IPS DF 6.9 (cell line): ENCODE data around the gene ATRNL1.

ENCODE experiments used
- DNase-seq: peaks from one replicate; pipeline ENCODE4 v3.0.0-alpha.2; 2013; ENCODE audit warnings: low read depth, low spot score
- H3K27ac ChIP-seq: one replicate; pipeline ENCODE4 v1.5.1; 2013; ENCODE audit warnings: low read length, control low read depth
- H3K27me3 ChIP-seq: 2 replicates; pipeline ENCODE4 v1.6.1; 2013; ENCODE audit warnings: mild to moderate bottlenecking, low read length; ENCODE audit not compliant: control insufficient read depth, insufficient read depth
- H3K36me3 ChIP-seq: 2 replicates; pipeline ENCODE4 v1.6.1; 2013; ENCODE audit warnings: low read length; ENCODE audit not compliant: control insufficient read depth, insufficient read depth
- H3K4me1 ChIP-seq: 2 replicates; pipeline ENCODE4 v1.6.1; 2013; ENCODE audit warnings: low read length; ENCODE audit not compliant: control insufficient read depth, insufficient read depth
- H3K4me3 ChIP-seq: 2 replicates; pipeline ENCODE4 v1.5.1; 2013; ENCODE audit warnings: mild to moderate bottlenecking, low read length
- H3K9me3 ChIP-seq: 2 replicates; pipeline ENCODE4 v1.6.1; 2013; ENCODE audit warnings: low read length, inconsistent platforms; ENCODE audit not compliant: control insufficient read depth, insufficient read depth
- WGBS: extraction: QIAGEN DNeasy Blood & Tissue Kit; methylation state at CpG from one replicate; pipeline ENCODE4 v1.1.7; 2013; ENCODE audit warnings: mixed read lengths, missing lambda C conversion rate; ENCODE audit not compliant: insufficient read length, insufficient coverage; 5-methylcytosine and 5-hydroxymethylcytosine counted together

The ATRNL1 gene

DNA sequence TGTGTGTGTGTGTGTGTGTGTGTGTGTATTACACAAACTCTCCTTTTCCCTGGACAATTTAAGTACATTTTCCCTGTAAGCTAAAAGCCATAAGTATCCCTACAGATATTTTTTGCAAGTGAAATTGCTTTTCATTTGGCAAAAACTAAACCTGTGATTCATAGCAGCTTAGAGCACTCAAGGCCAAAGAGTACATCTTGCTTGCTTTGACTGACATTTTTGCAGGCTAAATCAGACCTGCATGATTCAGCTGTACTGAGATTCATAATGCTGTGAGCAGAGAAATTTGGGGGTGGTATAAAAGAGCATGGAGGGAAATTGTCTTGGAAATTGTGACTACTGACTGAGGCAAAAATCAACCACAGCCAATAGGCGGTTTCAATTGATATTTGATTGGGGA, 679.4 kb downstream of the ATRNL1 start:
- no peaks in the 10 kb centered on the region for H3K27me3 ChIP-seq
- H3K4me1 ChIP-seq, result no peaks in the 10 kb centered on the region
- H3K27ac ChIP-seq, result no peak overlapping the region
- no peak for DNase-seq
- whole genome bisulfite sequencing, result no CpG with 5 or more reads among the region's 1 CpG
- H3K36me3 ChIP-seq, result no peaks in the 10 kb centered on the region
- no peak overlapping the region for H3K4me3 ChIP-seq
- H3K9me3 ChIP-seq, result no peaks in the 10 kb centered on the region

GRCh38 chr10:115773832-115774231, 680.7 kb downstream of the ATRNL1 start:
- Histone ChIP-seq H3K27ac (no peak overlapping the region), H3K27me3 (no peaks in the 10 kb centered on the region), H3K9me3 (no peaks in the 10 kb centered on the region), H3K4me3 (no peak overlapping the region), H3K4me1 (no peaks in the 10 kb centered on the region), H3K36me3 (no peaks in the 10 kb centered on the region)
- DNase-seq, result no peak
- WGBS, result no CpG with 5 or more reads among the region's 2 CpGs

DNA sequence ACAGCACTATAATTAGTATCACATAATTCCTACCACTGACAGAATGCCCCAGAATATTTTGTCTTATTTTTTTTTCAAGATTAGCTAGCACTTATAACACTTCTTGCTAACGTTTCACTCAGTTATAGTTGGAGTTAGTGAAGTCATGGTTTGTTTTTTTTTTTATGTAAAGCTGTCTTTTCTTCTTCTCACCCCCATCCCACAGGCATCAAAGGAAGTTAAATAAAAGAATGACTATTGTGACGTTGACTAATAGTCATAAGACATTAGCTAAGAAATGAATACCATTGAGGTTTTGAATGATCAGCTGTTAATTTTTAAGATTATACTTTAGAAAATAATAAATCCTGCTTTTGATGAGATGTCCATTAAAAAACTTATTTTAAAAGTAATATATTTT, 681.6 kb downstream of the ATRNL1 start:
- no CpG with 5 or more reads among the region's 2 CpGs for WGBS
- Histone ChIP-seq H3K4me1 (no peaks in the 10 kb centered on the region), H3K4me3 (no peak overlapping the region), H3K27me3 (no peaks in the 10 kb centered on the region), H3K9me3 (no peaks in the 10 kb centered on the region), H3K27ac (no peak overlapping the region), H3K36me3 (no peaks in the 10 kb centered on the region)
- no peak for DNase-seq

- no CpG with 5 or more reads among the region's 2 CpGs for WGBS
- Histone ChIP-seq H3K27ac (no peak overlapping the region), H3K27me3 (no peaks in the 10 kb centered on the region), H3K9me3 (no peaks in the 10 kb centered on the region), H3K4me1 (no peaks in the 10 kb centered on the region), H3K36me3 (no peaks in the 10 kb centered on the region), H3K4me3 (no peak overlapping the region)
- no peak for DNase-seq
Observed at GRCh38 chr10:115777646-115778045, 684.5 kb downstream of the ATRNL1 start.

- H3K4me1 ChIP-seq, result no peaks in the 10 kb centered on the region
- DNase-seq, result no peak
Observed at GRCh38 chr10:115790220-115790619, 697.1 kb downstream of the ATRNL1 start.

GRCh38 chr10:115795964-115796363, 702.8 kb downstream of the ATRNL1 start:
- H3K4me3 ChIP-seq, result no peak overlapping the region
- H3K9me3 ChIP-seq, result no peaks in the 10 kb centered on the region
- H3K4me1 ChIP-seq, result no peaks in the 10 kb centered on the region
- no peaks in the 10 kb centered on the region for H3K36me3 ChIP-seq
- no peak for DNase-seq
- H3K27ac ChIP-seq, result no peak overlapping the region
- no CpG with 5 or more reads among the region's 4 CpGs for WGBS
- H3K27me3 ChIP-seq, result no peaks in the 10 kb centered on the region; the same call in 1 of the 2 replicates

More at GRCh38 chr10:115790220-115790619, 697.1 kb downstream of the ATRNL1 start:
- Histone ChIP-seq H3K27ac (no peak overlapping the region), H3K27me3 (no peaks in the 10 kb centered on the region), H3K9me3 (no peaks in the 10 kb centered on the region), H3K36me3 (no peaks in the 10 kb centered on the region), H3K4me3 (no peak overlapping the region)
- no CpG with 5 or more reads among the region's 3 CpGs for WGBS

- no peak for DNase-seq
- no peak overlapping the region for H3K27ac ChIP-seq
- no peaks in the 10 kb centered on the region for H3K4me1 ChIP-seq
- H3K4me3 ChIP-seq, result no peak overlapping the region
- no peaks in the 10 kb centered on the region for H3K9me3 ChIP-seq
- no peaks in the 10 kb centered on the region for H3K36me3 ChIP-seq
- H3K27me3 ChIP-seq, result no peaks in the 10 kb centered on the region; the same call in 1 of the 2 replicates
Observed at GRCh38 chr10:115801457-115801856, 708.3 kb downstream of the ATRNL1 start.

DNA sequence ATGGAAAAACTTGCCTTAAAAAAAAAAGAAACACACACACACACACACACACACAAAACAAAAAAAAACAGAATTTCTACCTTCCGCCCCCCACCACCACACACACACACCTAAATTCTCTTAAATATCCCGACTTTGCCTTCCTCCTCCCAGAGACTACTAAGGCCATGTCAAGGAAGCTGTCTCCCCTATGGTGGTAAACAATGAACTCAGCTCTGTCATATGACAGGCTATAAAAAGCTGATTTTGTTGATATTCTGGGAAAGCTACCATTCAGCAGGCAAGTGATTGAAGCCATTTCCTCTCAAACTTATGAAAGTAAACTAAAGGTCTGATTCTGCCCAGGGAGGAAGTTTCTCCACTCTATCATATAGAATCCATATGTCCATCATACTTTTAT, 708.8 kb downstream of the ATRNL1 start:
- no peaks in the 10 kb centered on the region for H3K9me3 ChIP-seq
- DNase-seq, result no peak
- no CpG with 5 or more reads among the region's 2 CpGs for WGBS
- no peak overlapping the region for H3K4me3 ChIP-seq
- H3K4me1 ChIP-seq, result no peaks in the 10 kb centered on the region
- H3K36me3 ChIP-seq, result no peaks in the 10 kb centered on the region
- H3K27me3 ChIP-seq, result no peaks in the 10 kb centered on the region; the same call in 1 of the 2 replicates
- H3K27ac ChIP-seq, result no peak overlapping the region

GRCh38 chr10:115802911-115803310, 709.7 kb downstream of the ATRNL1 start:
- Histone ChIP-seq H3K27me3 (no peaks in the 10 kb centered on the region; the same call in 1 of the 2 replicates), H3K4me1 (no peaks in the 10 kb centered on the region), H3K9me3 (no peaks in the 10 kb centered on the region), H3K4me3 (no peak overlapping the region), H3K36me3 (no peaks in the 10 kb centered on the region), H3K27ac (no peak overlapping the region)
- DNase-seq, result no peak

DNA sequence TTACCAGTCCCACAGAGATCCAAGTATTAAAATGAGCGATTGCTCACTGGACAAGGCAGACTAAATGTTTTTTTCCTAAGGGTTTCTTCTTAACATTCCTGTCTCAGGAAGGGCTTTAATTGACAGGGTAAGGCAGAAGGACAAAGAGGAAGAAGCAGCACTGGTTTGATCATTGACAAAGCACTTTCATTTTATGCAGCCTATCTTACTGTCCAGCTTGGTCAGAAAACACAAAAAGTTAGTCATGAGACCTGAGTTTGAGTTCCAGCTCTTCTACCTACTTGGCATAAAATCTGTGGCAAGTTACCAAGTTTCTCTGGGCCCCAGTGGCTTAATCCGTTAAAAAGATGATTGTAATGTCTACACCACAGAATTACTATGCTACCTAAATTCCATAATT, 721.4 kb downstream of the ATRNL1 start:
- H3K4me1 ChIP-seq, result no peaks in the 10 kb centered on the region
- H3K36me3 ChIP-seq, result no peaks in the 10 kb centered on the region
- no CpG with 5 or more reads among the region's 2 CpGs for WGBS
- H3K27ac ChIP-seq, result no peak overlapping the region
- no peak overlapping the region for H3K4me3 ChIP-seq
- no peaks in the 10 kb centered on the region for H3K27me3 ChIP-seq
- no peaks in the 10 kb centered on the region for H3K9me3 ChIP-seq
- no peak for DNase-seq

DNA sequence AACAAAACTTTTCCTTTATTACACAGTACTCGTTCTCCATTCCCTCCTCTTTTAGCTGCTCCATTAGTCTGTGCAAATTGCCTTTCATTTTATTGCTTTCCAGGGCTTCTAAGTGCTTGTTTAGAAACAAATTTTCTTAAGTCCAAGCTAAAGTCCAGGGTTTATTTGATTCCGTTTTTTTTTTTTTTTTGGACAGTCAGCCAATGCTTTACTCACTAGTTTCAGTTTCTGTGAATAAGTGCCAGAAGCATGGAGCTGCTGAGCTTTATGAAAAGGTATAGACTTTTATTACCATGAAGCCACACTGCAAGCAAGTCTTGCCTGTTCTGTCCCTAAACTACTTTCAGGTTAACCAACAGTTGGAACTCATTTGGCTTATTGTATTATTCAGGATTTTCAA, 724.8 kb downstream of the ATRNL1 start:
- H3K9me3 ChIP-seq, result no peaks in the 10 kb centered on the region
- H3K27ac ChIP-seq, result no peak overlapping the region
- H3K4me3 ChIP-seq, result no peak overlapping the region
- H3K4me1 ChIP-seq, result no peaks in the 10 kb centered on the region
- H3K27me3 ChIP-seq, result no peaks in the 10 kb centered on the region
- no peak for DNase-seq
- 100% methylated on average over 1 of the region's 2 CpGs for WGBS
- H3K36me3 ChIP-seq, result no peaks in the 10 kb centered on the region
